ENCODE measurements around the gene DDC. TPM values are rescaled to one million over a fixed set of nuclear protein-coding genes. Genes with fewer than 3 reads are reported as not detected.
A peak's percentile ranks its signal among the peaks of the same experiment; 100 is the strongest.

DDC gene
- total RNA-seq, 1 donor from 2014 or later = not detected

- Histone ChIP-seq H3K27me3 (no peaks in the 10 kb centered on the region), H3K9me3 (no peaks in the 10 kb centered on the region), H3K27ac (no peak overlapping the region), H3K36me3 (peaks cover 14 to 38% of the 10 kb centered on the region in 2 donors), H3K4me3 (no peak overlapping the region), H3K4me1 (no peaks in the 10 kb centered on the region)
- no peak for DNase-seq (ENCODE audit: low spot score in 2 of 2)
- intact Hi-C loops (cut with DNase I) = loop anchor here (10.0 kb wide), 1 partner anchor 543 kb away; no protein-coding TSS in a partner anchor
- TF ChIP-seq, protein P1, sequence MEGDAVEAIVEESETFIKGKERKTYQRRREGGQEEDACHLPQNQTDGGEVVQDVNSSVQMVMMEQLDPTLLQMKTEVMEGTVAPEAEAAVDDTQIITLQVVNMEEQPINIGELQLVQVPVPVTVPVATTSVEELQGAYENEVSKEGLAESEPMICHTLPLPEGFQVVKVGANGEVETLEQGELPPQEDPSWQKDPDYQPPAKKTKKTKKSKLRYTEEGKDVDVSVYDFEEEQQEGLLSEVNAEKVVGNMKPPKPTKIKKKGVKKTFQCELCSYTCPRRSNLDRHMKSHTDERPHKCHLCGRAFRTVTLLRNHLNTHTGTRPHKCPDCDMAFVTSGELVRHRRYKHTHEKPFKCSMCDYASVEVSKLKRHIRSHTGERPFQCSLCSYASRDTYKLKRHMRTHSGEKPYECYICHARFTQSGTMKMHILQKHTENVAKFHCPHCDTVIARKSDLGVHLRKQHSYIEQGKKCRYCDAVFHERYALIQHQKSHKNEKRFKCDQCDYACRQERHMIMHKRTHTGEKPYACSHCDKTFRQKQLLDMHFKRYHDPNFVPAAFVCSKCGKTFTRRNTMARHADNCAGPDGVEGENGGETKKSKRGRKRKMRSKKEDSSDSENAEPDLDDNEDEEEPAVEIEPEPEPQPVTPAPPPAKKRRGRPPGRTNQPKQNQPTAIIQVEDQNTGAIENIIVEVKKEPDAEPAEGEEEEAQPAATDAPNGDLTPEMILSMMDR (IDR thresholded peaks at IDR 0.05) = no peak
Measured at GRCh38 chr7:50591480-50592438, 26.6 kb upstream of the DDC start.

DNA sequence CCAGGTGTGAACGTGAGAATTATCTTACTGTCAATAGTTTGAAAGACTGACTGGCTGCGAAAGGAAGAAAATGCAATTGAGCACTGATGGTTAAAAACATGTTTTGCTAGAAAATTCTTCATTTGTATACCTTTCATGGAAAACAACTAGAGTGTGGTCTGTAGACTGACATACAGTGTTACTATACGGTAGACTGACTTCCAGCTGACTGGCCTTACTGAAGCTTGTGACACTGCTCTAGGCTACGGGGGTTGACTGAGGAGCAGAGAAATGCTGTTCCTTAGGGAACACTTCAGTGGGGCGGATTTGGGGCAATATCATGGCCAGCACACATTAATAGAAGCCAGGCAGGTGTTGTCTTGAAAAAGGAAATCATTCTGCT is 25.9 kb upstream of the DDC start:
- Histone ChIP-seq H3K4me3 (no peak overlapping the region), H3K27ac (no peak overlapping the region), H3K9me3 (no peaks in the 10 kb centered on the region), H3K27me3 (no peaks in the 10 kb centered on the region), H3K4me1 (no peaks in the 10 kb centered on the region), H3K36me3 (peaks cover 14 to 38% of the 10 kb centered on the region in 2 donors)
- intact Hi-C loops (cut with DNase I) = loop anchor here (10.0 kb wide), 1 partner anchor 544 kb away; no protein-coding TSS in a partner anchor
- no peak for DNase-seq (ENCODE audit: low spot score in 2 of 2)
- TF ChIP-seq, protein P1 (IDR thresholded peaks at IDR 0.05) = no peak

DNA sequence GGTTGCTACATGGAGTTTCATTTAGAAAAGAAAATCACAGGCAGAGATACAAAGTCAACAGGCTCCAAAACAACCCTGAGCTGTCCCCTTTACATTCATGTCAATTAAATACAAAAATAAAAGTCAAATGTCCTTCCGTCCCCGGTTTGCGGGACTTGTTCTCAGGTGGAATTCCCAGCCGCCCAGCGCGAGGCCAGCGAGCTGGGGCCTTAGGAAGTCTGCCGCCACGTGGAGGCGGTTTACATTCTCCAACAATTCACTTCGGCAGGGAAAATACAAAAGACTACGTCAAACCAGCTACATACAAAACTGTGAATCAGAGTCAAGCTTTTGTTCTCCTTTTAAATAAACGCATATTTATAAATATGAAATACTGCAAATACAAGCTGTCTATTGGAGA is 25.3 kb upstream of the DDC start:
- intact Hi-C loops (cut with DNase I) = loop anchor here (10.0 kb wide), 1 partner anchor 544 kb away; no protein-coding TSS in a partner anchor
- Histone ChIP-seq H3K9me3 (no peaks in the 10 kb centered on the region), H3K4me3 (no peak overlapping the region)

DNA sequence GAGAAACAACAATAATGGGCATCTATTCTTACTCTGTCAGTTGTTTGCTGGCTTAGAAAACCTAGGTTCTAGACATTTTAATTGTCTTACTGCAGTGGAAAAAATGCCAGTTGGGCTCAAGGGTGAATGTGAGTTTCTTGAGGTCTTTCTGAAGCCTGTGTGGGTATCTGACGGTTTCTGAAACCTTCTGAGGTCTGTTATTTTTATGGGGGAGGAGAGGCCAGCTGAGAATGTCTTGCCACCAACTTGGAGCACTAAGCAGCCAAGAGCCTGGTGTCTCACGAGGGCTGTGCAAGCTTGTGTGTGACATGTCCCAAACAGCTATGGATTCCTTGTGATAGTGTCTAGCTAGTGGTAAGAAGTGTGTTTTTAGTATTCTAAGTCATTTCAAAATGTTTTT is 24.2 kb upstream of the DDC start:
- Histone ChIP-seq H3K36me3 (peaks cover 14 to 30% of the 10 kb centered on the region in 2 donors), H3K9me3 (no peaks in the 10 kb centered on the region), H3K4me1 (no peaks in the 10 kb centered on the region), H3K27ac (no peak overlapping the region), H3K4me3 (no peak overlapping the region), H3K27me3 (no peaks in the 10 kb centered on the region)
- intact Hi-C loops (cut with DNase I) = no loop called here
- TF ChIP-seq, protein P1 (IDR thresholded peaks at IDR 0.05) = no peak
- no peak for DNase-seq (ENCODE audit: low spot score in 2 of 2)

More for the DNA sequence above, 25.3 kb upstream of the DDC start:
- TF ChIP-seq, protein P1 (IDR thresholded peaks at IDR 0.05) = no peak
- no peak for DNase-seq (ENCODE audit: low spot score in 2 of 2)
- no peak overlapping the region for H3K27ac ChIP-seq
- no peaks in the 10 kb centered on the region for H3K27me3 ChIP-seq
- no peaks in the 10 kb centered on the region for H3K4me1 ChIP-seq
- peaks cover 14 to 38% of the 10 kb centered on the region in 2 donors for H3K36me3 ChIP-seq

GRCh38 chr7:50588937-50589336 is 23.7 kb upstream of the DDC start:
- intact Hi-C loops (cut with DNase I) = no loop called here
- Histone ChIP-seq H3K27ac (no peak overlapping the region), H3K4me3 (no peak overlapping the region), H3K9me3 (peaks cover 0 to 4% of the 10 kb centered on the region in 2 donors), H3K36me3 (peaks cover 14 to 26% of the 10 kb centered on the region in 2 donors), H3K4me1 (no peaks in the 10 kb centered on the region), H3K27me3 (no peaks in the 10 kb centered on the region)
- DNase-seq (ENCODE audit: low spot score in 2 of 2) = no peak
- TF ChIP-seq, protein P1 (IDR thresholded peaks at IDR 0.05) = peak in 1 of 3 experiments; percentile 7
